SU-DHL-6 (cell line): Measurements from ENCODE around the gene GORASP2.

Experiments
- EZH2phosphoT487 ChIP-seq: fragments of 200-600 bp; sonication (generic), shearing (Covaris generic); conservative IDR thresholded peaks from 2 replicates; pipeline ENCODE4 v1.6.1; 2018; ENCODE audit warnings: mild to moderate bottlenecking, antibody characterized with exemption, low read length, moderate library complexity, mixed read lengths
- TF ChIP-seq, protein P1 (sequence below): fragments of 200-600 bp; sonication (generic); IDR thresholded peaks from one replicate; pipeline ENCODE4 v1.5.1; 2017; ENCODE audit warnings: antibody characterized with exemption, mild to moderate bottlenecking, low read length, moderate library complexity; ENCODE audit not compliant: insufficient read depth, poor library complexity, severe bottlenecking

DNA sequence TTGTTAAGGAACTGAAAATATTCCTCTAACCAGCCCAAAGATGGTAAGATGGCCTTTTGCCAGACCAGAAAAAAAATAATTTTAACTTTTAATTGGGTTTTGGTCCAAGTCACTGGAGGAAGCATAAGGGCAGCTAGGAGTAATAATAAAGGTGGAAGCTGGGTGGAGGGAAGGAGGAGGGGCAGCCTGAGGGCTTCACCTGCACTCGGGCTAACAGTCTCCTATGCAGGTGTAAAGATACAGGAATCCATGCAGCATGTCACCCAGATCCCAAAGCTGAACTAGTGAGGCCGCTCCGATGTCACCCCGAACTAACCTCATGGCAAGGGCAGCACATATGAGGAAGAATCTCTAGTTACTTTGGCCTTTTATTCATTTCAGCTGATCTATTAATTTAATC, 37.2 kb upstream of the GORASP2 start:
- TF ChIP-seq, protein P1, sequence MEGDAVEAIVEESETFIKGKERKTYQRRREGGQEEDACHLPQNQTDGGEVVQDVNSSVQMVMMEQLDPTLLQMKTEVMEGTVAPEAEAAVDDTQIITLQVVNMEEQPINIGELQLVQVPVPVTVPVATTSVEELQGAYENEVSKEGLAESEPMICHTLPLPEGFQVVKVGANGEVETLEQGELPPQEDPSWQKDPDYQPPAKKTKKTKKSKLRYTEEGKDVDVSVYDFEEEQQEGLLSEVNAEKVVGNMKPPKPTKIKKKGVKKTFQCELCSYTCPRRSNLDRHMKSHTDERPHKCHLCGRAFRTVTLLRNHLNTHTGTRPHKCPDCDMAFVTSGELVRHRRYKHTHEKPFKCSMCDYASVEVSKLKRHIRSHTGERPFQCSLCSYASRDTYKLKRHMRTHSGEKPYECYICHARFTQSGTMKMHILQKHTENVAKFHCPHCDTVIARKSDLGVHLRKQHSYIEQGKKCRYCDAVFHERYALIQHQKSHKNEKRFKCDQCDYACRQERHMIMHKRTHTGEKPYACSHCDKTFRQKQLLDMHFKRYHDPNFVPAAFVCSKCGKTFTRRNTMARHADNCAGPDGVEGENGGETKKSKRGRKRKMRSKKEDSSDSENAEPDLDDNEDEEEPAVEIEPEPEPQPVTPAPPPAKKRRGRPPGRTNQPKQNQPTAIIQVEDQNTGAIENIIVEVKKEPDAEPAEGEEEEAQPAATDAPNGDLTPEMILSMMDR = no peak
- no peak for TF ChIP-seq EZH2phosphoT487
